GM21576 (cell line): ENCODE measurements around the gene ABHD1.

Experiments
- ATAC-seq: cut with Tn5 transposase; IDR thresholded peaks from one replicate; pipeline ENCODE4 v1.9.1; 2021; ENCODE audit warnings: mild to moderate bottlenecking, moderate library complexity; ENCODE audit not compliant: unreplicated experiment

ABHD1 gene

GRCh38 chr2:27086724-27087593 is 36.7 kb upstream of the ABHD1 start, which contains the start of gene KHK:
Gene KHK, plus strand, starts transcription at chr2:27086772. Its CDS starts 488 bp downstream, at chr2:27087260.
- ATAC-seq = no peak

GRCh38 chr2:27087823-27088410 is 35.7 kb upstream of the ABHD1 start:
- no peak for ATAC-seq

- no peak for ATAC-seq
Observed at GRCh38 chr2:27088634-27089033, 35.0 kb upstream of the ABHD1 start.

GRCh38 chr2:27089111-27089954 is 34.3 kb upstream of the ABHD1 start:
- ATAC-seq = no peak

- ATAC-seq = no peak
Observed at GRCh38 chr2:27091746-27092695, 31.6 kb upstream of the ABHD1 start.

GRCh38 chr2:27092696-27093429 is 30.8 kb upstream of the ABHD1 start:
- ATAC-seq = no peak

GRCh38 chr2:27093430-27094352 is 29.9 kb upstream of the ABHD1 start:
- ATAC-seq = no peak

- no peak for ATAC-seq
Observed at GRCh38 chr2:27094353-27094984, 29.1 kb upstream of the ABHD1 start.

GRCh38 chr2:27095427-27095744 is 28.2 kb upstream of the ABHD1 start:
- ATAC-seq = no peak

- ATAC-seq = peak; percentile 50
Observed at GRCh38 chr2:27095745-27096651, 27.6 kb upstream of the ABHD1 start.

- ATAC-seq = no peak
Observed at GRCh38 chr2:27096748-27097297, 26.8 kb upstream of the ABHD1 start.

GRCh38 chr2:27097341-27097740 is 26.3 kb upstream of the ABHD1 start:
- no peak for ATAC-seq

- no peak for ATAC-seq
Observed at GRCh38 chr2:27099334-27099955, 24.2 kb upstream of the ABHD1 start.

GRCh38 chr2:27100036-27100435 is 23.6 kb upstream of the ABHD1 start:
- no peak for ATAC-seq

- ATAC-seq = no peak
Observed at GRCh38 chr2:27102329-27102728, 21.3 kb upstream of the ABHD1 start.

- no peak for ATAC-seq
Observed at GRCh38 chr2:27105981-27106380, 17.6 kb upstream of the ABHD1 start.
